NCI-H2081 (cell line): ENCODE measurements around the gene MIOX.
A peak's percentile ranks its signal among the peaks of the same experiment; 100 is the strongest.

ENCODE experiments used
- DNase-seq, 2 experiments: peaks; one replicate each; lab custom pipeline; 2025; lab: John Stamatoyannopoulos, UW

Gene MIOX

GRCh38 chr22:50473855-50474671 lies 12.6 kb upstream of the MIOX start:
- no peak for DNase-seq

- peak; percentile 73 to 74 for DNase-seq
Measured at GRCh38 chr22:50474710-50475651, 11.7 kb upstream of the MIOX start, which contains the start of gene SBF1. Gene SBF1, minus strand, starts transcription at chr22:50475035. Its CDS starts 195 bp downstream, at chr22:50474840.

GRCh38 chr22:50475652-50476002 lies 11.0 kb upstream of the MIOX start:
- no peak for DNase-seq

GRCh38 chr22:50476868-50477267 lies 9.8 kb upstream of the MIOX start:
- no peak for DNase-seq

GRCh38 chr22:50477923-50478322 lies 8.7 kb upstream of the MIOX start:
- DNase-seq, result no peak

GRCh38 chr22:50479721-50480120 lies 6.9 kb upstream of the MIOX start:
- DNase-seq, result no peak

GRCh38 chr22:50481045-50481439 lies 5.6 kb upstream of the MIOX start:
- DNase-seq, result no peak

GRCh38 chr22:50481440-50482106 lies 5.1 kb upstream of the MIOX start, which contains the start of gene ADM2:
Gene ADM2, plus strand, starts transcription at chr22:50481543. Its CDS starts 305 bp downstream, at chr22:50481848.
- DNase-seq, result peak in 1 of 2 experiments; percentile 3

- DNase-seq, result no peak
Measured at GRCh38 chr22:50482107-50483074, 4.3 kb upstream of the MIOX start.

GRCh38 chr22:50483106-50483505 lies 3.6 kb upstream of the MIOX start:
- no peak for DNase-seq

- no peak for DNase-seq
Measured at GRCh38 chr22:50483556-50483955, 3.1 kb upstream of the MIOX start.

- DNase-seq, result no peak
Measured at GRCh38 chr22:50483977-50484853, 2.4 kb upstream of the MIOX start.

GRCh38 chr22:50485221-50486131 lies 1.2 kb upstream of the MIOX start:
- no peak for DNase-seq

GRCh38 chr22:50487290-50488005 lies 789 bp downstream of the MIOX start:
- DNase-seq, result no peak

GRCh38 chr22:50488006-50488677 lies 1.5 kb downstream of the MIOX start:
- DNase-seq, result no peak

GRCh38 chr22:50488886-50489285 lies 2.2 kb downstream of the MIOX start:
- no peak for DNase-seq

GRCh38 chr22:50489363-50490243 lies 2.9 kb downstream of the MIOX start:
- DNase-seq, result no peak
